D721Med (cell line): ENCODE data around the gene C7orf25.

Experiments used
- DNase-seq: peaks from one replicate; pipeline ENCODE4 v3.0.0; 2011; ENCODE audit warnings: low spot score; ENCODE audit not compliant: insufficient read length
- FAIRE-seq: peaks from 2 replicates; lab custom pipeline; 2011; peaks lifted over from hg19 to GRCh38; lab: Jason Lieb, UNC
- CTCF ChIP-seq: IDR thresholded peaks from 2 replicates; pipeline ENCODE4 v1.5.1; 2012; ENCODE audit warnings: mild to moderate bottlenecking, control low read depth; ENCODE audit not compliant: insufficient read depth; ENCODE audit errors: missing control alignments

C7orf25 gene

GRCh38 chr7:42935861-42936260 is 24.0 kb upstream of the C7orf25 start:
- no peak for DNase-seq
- FAIRE-seq, result no peak
- no peak for TF ChIP-seq CTCF

DNA sequence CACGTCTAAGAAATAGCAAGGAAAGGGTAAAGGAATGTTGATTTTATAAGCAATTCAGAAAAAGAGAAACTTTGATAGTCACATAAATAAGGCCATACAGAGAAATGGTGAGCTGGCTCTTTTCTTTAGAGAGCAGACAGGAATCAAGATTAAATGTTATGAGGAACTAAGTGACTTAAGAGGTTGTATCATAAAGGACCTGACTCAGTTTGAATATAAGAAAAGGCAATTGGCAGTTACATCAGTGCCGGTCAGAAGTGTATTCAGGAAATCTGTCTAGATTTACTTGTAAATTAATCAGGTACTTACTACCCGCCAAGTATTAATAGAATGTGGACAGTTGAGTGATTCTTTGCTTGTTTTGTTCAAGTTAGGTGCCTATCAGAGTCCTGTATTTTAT is 22.4 kb upstream of the C7orf25 start:
- no peak for TF ChIP-seq CTCF
- no peak for FAIRE-seq
- no peak for DNase-seq

GRCh38 chr7:42932811-42933591 is 21.1 kb upstream of the C7orf25 start:
- no peak for TF ChIP-seq CTCF
- DNase-seq (no peak), FAIRE-seq (no peak)

- TF ChIP-seq CTCF, result no peak
- peak; percentile 82 for DNase-seq
- no peak for FAIRE-seq
Observed at GRCh38 chr7:42931834-42932651, 20.2 kb upstream of the C7orf25 start, which contains the start of the genes MRPL32 and PSMA2. MRPL32 (plus strand) TSS chr7:42932376; CDS start chr7:42932387, 11 bp downstream. PSMA2 (minus strand) TSS chr7:42932174; CDS start chr7:42932158, 16 bp downstream.

DNA sequence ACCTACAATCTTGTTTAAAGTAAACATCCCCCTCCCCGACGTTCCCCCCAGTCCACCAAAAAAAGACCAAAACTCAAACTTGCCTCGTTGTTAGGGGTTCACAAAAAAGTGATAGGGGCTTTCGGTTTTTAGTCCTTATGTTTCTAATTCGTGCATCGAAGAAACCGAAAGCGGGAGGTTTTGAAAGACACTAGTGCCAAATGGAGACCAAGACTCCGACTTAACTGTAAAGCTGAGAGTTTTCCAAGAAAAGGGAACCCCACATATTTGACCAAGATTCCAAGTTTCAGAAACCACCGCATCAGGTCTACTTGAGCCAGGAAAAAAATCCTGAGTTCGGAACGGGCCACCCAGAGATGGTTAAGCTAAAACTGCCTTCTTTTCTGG is 19.6 kb upstream of the C7orf25 start:
- FAIRE-seq, result no peak
- no peak for DNase-seq
- TF ChIP-seq CTCF, result no peak

DNA sequence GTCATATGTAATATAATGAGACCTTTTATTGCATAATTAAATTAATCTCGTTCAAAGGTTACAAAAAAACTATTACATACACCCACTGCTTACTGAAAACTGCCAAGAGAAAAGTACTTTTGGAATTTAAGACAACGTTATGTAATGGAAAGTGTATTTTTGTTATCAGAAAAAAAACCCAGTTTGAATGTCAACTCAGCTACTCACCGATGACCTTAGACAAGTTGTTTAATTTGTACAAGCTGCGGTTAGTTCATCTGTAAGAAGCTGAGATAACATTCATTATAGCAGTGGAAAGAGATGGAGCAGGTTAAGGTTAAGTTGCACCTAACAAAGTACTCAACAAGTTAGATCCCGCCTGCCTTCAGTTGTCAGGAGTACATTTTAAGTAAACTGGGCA is 19.0 kb upstream of the C7orf25 start:
- DNase-seq (no peak), FAIRE-seq (no peak)
- no peak for TF ChIP-seq CTCF
